CD1c-positive myeloid dendritic cell (primary cell): ENCODE results near the gene SPC24.
"Not testable (repeated sequence)": the region's sequence is repeated elsewhere in the genome, so short reads cannot be mapped to it uniquely, and the experiment has no call there.

Source experiments
- DNase-seq: peaks from one replicate; pipeline ENCODE4 v3.0.0-alpha.2; 2016; ENCODE audit errors: extremely low spot score

The SPC24 gene

DNA sequence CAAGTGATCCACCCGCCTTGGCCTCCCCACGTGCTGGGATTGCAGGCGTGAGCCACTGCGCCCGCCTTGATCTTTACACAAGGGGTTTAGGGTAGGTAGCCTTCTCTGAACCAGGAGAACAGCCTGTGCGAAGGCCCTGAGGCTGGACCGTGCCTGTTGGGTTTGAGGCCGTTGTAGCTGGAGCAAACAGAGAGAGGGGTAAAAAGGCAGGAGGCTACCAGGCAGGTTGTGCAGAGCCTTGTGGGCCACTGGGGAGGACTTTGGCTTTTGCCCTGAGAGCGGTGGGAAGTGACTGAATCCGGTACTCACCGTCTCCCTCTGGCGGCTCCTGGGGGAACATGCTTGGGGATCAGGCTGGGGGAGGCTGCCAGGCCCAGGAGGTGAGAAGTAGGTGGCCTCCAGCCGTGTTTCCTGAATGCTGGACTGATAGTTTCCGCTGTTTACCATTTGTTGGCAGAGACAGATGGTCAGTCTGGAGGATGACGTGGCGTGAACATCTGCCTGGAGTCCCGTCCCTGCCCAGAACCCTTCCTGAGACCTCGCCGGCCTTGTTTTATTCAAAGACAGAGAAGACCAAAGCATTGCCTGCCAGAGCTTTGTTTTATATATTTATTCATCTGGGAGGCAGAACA lies 24.6 kb downstream of the SPC24 start:
- peak; percentile 77 for DNase-seq

DNA sequence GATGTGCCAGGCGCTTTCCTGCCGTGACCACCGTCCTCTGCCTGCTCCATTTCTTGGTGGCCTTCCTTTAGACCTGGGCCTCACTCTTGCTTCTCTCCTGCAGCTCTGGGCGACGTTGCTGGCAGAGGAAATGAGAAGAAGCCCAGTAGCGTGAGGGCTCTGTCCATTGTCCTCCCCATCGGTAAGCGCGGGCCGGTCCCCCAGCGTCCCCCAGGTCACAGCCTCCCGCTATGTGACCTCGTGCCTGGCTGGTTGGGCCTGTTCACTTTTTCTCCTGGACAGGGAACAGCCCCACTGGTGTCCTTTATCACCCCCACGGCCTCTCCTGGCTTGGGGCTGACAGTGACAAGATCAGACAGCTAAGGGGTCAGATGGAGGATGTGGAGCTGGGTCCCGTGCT lies 27.7 kb downstream of the SPC24 start:
- no peak for DNase-seq

DNA sequence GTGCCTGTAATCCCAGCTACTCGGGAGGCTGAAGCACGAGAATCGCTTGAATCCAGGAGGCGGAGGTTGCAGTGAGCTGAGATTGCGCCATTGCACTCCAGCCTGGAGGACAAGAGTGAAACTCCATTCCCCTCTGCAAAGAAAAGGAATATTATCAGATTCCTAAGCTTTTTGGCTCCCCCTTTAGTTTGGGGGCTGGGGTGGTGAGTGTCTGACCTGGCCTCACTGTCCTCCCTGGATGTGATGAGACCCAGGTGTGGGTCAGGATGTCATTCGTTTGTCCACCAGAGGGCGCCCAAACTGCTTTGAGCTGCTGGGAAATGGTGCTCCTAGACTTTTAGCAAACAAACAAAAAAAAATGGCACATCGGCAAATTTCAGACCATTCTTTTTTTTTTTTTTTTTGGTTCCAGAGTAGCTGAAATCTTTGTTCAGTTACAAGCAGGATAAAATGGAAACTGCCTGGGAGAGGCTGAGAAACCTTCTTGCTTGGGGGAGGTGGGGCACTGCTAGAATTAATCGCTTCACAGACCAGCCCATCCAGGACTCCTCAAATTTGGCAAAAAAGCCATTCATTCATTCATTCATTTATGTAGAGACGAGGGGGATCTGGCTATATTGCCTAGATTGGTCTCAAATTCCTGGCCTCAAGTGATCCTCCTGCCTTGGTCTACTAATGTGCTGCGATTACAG lies 29.4 kb downstream of the SPC24 start:
- peak; percentile 77 for DNase-seq

DNA sequence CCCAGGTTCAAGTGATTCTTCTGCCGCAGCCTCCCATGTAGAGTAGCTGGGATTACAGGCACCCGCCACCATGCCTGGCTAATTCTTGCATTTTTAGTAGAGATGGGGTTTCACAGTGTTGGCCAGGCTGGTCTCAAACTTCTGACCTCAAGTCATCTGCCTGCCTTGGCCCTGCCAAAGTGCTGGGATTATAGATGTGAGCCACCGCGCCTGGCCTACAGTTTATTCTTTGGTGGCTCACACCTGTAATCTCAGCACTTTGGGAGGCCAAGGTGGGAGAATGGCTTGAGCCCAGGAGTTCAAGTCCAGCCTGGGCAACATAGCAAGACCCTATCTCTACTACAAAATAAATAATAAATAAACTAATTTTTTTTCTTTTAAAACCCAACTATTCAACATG lies 31.4 kb downstream of the SPC24 start:
- not testable (repeated sequence) for DNase-seq

DNA sequence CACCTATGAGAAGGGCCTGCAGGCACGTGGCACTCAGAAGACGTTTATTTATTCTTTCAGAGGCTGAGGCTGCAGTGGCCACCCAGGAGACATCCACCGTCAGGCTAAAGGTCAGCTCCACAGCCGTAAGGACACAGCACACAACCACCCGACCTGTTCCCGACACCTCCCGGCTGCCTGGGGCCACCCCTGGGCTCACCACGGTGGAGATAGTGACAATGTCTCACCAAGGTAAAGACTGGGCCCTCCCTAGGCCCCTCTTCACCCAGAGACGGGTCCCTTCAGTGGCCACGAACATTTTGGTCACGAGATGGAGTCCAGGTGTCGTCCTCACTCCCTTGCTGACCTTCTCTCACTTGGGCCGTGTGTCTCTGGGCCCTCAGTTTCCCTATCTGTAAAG lies 32.5 kb downstream of the SPC24 start:
- DNase-seq, result no peak

DNA sequence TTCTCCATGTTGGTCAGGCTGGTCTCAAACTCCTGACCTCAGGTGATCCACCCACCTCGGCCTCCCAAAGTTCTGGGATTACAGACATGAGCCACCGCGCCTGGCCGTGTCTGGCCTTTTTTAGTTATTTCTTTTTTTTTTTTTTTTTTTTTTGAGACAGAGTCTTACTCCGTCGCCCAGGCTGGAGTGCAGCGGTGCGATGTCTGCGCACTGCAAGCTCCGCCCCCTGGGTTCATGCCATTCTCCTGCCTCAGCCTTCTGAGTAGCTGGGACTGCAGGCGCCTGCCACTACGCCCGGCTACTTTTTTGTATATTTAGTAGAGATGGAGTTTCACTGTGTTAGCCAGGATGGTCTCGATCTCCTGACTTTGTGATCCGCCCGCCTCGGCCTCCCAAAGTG lies 33.6 kb downstream of the SPC24 start:
- not testable (repeated sequence) for DNase-seq

DNA sequence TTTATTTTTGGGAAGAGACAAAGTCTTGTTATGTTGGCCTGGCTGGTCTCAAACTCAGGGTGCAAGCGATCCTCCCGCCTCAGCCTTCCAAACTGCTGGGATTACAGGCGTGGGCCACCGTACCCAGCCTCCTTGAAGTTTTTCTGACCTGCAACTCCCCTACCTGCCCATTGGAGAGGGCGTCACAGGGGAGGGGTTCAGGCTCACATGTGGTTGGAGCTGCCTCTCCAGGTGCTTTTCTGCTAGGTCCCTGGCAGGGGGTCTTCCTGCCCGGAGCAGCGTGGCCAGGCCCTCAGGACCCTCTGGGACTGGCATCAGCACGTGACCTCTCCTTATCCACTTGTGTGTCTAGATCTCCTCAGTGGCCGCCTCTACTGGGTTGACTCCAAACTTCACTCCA lies 39.1 kb downstream of the SPC24 start:
- DNase-seq, result no peak

DNA sequence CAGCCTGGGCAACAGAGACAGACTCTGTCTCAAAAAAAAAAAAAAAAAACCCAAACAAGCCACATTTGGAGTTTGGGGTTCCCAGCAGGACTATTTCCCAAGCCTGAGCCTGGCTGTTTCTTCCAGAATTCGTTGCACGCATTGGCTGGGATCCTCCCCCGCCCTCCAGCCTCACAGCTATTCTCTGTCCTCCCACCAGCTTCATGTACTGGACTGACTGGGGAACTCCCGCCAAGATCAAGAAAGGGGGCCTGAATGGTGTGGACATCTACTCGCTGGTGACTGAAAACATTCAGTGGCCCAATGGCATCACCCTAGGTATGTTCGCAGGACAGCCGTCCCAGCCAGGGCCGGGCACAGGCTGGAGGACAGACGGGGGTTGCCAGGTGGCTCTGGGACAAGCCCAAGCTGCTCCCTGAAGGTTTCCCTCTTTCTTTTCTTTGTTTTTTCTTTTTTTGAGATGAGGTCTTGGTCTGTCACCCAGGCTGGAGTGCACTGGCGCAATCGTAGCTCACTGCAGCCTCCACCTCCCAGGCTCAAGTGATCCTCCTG lies 39.6 kb downstream of the SPC24 start:
- no peak for DNase-seq

DNA sequence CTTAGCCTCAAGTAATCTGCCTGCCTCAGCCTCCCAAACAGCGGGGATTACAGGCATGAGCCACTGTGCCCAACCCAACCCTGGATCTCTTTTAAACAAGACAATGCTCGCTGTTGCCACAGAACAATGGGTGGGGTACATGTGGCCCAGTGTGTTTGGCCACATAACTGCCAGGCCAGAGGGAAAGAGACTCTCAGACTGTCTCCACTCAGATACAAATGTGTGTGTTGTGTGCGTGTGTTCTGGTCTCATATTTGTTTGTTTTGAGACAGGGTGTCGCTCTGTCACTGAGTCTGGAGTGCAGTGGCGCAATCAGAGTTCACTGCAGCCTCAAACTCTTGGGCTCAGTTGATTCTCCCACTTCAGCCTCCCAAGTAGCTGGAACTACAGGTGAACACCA lies 40.5 kb downstream of the SPC24 start:
- no peak for DNase-seq

DNA sequence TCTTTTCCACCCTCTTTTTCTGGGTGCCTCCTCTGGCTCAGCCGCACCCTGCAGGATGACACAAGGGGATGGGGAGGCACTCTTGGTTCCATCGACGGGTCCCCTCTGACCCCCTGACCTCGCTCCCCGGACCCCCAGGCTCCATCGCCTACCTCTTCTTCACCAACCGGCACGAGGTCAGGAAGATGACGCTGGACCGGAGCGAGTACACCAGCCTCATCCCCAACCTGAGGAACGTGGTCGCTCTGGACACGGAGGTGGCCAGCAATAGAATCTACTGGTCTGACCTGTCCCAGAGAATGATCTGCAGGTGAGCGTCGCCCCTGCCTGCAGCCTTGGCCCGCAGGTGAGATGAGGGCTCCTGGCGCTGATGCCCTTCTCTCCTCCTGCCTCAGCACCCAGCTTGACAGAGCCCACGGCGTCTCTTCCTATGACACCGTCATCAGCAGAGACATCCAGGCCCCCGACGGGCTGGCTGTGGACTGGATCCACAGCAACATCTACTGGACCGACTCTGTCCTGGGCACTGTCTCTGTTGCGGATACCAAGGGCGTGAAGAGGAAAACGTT lies 42.4 kb downstream of the SPC24 start:
- no peak for DNase-seq

DNA sequence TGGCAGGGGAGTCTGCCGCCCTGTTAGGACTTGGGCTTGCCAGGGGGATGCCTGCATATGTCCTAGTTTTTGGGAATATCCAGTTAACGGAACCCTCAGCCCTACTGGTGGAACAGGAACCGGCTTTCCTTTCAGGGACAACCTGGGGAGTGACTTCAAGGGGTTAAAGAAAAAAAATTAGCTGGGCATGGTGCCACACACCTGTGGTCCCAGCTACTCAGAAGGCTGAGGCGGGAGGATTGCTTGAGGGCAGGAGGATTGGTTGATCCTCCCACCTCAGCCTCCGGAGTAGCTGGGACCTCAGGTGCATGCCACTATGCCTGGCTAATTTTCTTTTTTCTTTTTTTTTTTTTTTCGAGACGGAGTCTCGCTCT lies 43.8 kb downstream of the SPC24 start:
- no peak for DNase-seq

DNA sequence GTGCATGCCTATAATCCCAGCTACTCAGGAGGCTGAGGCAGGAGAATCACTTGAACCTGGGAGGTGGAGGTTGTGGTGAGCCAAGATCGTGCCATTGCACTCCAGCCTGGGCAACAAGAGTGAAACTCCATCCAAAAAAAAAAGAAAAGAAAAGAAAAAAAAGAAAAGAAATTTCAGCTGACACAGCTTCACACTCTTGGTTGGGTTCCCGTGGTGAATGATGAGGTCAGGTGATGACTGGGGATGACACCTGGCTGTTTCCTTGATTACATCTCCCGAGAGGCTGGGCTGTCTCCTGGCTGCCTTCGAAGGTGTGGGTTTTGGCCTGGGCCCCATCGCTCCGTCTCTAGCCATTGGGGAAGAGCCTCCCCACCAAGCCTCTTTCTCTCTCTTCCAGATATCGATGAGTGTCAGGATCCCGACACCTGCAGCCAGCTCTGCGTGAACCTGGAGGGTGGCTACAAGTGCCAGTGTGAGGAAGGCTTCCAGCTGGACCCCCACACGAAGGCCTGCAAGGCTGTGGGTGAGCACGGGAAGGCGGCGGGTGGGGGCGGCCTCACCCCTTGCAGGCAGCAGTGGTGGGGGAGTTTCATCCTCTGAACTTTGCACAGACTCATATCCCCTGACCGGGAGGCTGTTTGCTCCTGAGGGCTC lies 44.3 kb downstream of the SPC24 start:
- DNase-seq, result no peak

DNA sequence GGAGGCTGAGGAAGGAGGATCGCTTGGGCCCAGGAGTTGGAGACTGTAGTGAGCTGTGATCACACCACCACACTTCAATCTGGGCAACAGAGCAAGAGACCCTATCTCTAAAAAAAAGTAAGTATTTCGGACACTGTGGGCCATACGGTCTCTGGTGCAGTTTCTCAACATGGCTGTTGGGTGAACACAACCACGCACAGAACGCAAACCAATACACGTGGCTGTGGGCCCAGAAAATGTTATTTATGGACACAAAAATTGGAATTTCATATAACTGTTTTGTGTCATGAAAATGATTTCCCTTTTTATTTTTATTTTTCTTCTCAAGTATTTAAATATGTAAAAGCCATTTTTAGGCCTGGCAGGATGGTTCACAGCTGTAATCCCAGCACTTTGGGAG lies 46.8 kb downstream of the SPC24 start:
- DNase-seq, result no peak

DNA sequence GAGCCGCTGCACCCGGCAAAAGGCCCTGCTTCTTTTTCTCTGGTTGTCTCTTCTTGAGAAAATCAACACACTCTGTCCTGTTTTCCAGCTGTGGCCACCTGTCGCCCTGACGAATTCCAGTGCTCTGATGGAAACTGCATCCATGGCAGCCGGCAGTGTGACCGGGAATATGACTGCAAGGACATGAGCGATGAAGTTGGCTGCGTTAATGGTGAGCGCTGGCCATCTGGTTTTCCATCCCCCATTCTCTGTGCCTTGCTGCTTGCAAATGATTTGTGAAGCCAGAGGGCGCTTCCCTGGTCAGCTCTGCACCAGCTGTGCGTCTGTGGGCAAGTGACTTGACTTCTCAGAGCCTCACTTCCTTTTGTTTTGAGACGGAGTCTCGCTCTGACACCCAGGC lies 49.1 kb downstream of the SPC24 start:
- no peak for DNase-seq

DNA sequence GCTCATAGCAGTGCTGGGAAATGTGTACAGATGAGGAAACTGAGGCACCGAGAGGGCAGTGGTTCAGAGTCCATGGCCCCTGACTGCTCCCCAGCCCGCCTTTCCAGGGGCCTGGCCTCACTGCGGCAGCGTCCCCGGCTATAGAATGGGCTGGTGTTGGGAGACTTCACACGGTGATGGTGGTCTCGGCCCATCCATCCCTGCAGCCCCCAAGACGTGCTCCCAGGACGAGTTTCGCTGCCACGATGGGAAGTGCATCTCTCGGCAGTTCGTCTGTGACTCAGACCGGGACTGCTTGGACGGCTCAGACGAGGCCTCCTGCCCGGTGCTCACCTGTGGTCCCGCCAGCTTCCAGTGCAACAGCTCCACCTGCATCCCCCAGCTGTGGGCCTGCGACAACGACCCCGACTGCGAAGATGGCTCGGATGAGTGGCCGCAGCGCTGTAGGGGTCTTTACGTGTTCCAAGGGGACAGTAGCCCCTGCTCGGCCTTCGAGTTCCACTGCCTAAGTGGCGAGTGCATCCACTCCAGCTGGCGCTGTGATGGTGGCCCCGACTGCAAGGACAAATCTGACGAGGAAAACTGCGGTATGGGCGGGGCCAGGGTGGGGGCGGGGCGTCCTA lies 50.5 kb downstream of the SPC24 start:
- DNase-seq, result no peak

DNA sequence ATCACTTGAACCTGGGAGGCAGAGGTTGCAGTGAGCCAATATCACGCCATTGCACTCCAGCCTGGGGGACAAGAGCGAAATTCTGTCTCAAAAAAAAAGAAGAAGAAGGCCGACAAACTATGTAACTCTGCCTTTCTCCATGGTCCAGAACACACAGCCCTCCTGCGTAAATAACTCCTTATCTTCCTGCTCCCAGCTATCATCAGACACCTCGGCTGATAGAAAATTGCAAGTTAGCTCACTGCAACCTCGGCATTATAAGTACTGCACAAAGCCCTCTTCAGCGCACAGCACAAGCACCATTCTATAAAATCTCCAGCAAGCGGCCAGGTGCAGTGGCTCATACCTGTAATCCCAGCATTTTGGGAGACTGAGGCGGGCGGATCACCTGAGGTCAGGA lies 51.9 kb downstream of the SPC24 start:
- not testable (repeated sequence) for DNase-seq

DNA sequence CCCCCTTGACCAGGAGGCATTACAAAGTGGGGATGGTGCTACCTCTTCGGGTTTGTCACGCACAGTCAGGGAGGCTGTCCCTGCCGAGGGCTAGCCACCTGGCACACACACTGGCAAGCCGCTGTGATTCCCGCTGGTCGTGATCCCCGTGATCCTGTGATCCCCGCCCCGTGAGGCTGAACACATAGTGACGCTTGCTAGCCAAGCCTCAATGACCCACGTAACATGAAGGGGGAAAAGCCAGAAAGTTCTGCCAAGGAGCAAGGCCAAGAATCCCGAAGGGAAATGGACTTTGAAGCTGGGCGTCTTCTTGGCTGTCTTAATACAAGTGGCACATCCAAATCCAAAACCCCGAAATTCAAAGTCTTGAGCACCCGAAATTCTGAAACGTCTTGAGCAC lies 52.6 kb downstream of the SPC24 start:
- no peak for DNase-seq

DNA sequence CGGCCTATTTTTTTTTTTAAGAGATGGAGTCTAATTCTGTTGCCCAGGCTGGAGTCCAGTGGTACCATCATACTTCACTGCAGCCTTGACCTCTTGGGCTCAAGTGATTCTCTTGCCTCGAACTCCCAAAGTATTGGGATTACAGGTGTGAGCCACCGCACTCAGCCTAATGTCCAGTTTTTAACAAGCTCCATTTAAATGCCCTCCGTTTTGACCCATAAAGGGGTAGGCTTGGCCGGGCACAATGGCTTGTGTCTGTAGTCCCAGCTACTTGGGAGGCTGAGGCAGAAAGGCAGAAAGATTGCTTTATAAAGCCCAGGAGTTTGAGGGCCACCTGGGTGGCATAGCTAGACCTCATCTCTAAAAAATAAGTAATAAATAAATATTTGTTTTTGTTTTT lies 54.5 kb downstream of the SPC24 start:
- no peak for DNase-seq

DNA sequence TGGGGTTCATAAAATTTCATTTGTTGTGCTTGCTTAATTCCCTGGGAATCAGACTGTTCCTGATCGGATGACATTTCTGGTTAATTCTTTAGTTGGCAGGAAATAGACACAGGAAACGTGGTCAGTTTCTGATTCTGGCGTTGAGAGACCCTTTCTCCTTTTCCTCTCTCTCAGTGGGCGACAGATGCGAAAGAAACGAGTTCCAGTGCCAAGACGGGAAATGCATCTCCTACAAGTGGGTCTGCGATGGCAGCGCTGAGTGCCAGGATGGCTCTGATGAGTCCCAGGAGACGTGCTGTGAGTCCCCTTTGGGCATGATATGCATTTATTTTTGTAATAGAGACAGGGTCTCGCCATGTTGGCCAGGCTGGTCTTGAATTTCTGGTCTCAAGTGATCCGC lies 55.5 kb downstream of the SPC24 start:
- no peak for DNase-seq

DNA sequence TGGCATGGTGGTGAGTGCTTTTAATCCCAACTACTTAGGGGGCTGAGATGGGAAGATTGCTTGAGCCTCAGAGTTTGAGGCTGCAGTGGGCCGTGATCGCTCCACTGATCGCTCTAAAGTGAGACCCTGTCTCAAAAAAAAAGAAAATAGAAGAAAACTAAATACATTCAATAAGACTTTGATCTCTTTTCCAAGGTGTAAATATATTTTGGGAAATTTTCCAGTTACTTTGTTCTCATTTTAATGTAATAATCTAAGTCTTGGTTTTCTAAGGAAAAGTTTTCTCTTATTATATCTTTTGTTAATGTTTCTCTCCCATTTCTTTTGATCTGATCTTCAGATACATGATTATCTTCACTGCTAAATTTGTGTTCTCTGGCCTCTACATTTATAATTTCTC lies 56.7 kb downstream of the SPC24 start:
- no peak for DNase-seq

DNA sequence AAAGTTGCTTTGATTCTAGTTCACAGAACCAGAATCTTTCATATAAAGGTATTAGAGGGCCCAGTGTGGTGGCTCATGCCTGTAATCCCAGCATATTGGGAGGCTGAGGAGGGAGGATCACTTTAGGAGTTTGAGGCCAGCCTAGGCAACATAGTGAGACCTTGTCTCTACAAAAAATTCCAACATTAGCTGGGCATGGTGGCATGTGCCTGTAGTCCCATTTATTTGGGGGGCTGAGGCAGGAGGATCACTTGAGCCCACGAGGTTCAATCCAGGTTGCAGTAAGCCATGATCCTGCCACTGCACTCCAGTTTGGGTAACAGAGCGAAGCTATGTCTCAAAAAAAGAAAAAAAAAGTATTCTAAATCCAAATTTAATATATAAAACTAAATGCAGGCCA lies 57.3 kb downstream of the SPC24 start:
- no peak for DNase-seq

DNA sequence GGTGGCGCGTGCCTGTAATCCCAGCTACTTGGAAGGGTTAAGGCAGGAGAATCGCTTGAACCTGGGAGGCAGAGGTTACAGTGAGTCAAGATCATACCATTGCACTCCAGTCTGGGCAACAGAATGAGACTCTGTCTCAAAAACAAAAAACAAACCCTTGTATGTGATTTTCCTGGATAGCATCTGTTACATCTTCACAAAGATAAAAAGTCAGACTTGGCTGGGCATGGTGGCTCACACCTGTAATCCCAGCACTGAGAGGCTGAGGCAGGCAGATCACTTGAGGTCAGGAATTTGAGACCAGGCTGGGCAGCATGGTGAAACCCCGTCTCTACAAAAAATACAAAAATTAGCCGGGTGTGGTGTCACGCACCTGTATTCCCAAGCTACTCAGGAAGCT lies 58.2 kb downstream of the SPC24 start:
- not testable (repeated sequence) for DNase-seq
